HepG2 (cell line): ENCODE results near the gene KIF3C. TPM values are rescaled to one million over a fixed set of nuclear protein-coding genes. Genes with fewer than 3 reads are reported as not detected.

Experiments used
- AGO2 ChIP-seq: fragments of 200-400 bp; formaldehyde crosslinking; optimal IDR thresholded peaks from 2 replicates; pipeline ENCODE3; 2017; ENCODE audit warnings: mild to moderate bottlenecking, low read depth, low read length, moderate library complexity
- CHCHD3 ChIP-seq: sonication (generic); formaldehyde crosslinking; IDR thresholded peaks from 2 replicates; pipeline ENCODE4 v1.8.0; 2022; ENCODE audit warnings: mild to moderate bottlenecking, missing genetic modification reagents, moderate library complexity
- JUN ChIP-seq: sonication (generic); formaldehyde crosslinking; IDR thresholded peaks from 2 replicates; pipeline ENCODE4 v1.4.0; 2020; ENCODE audit warnings: mild to moderate bottlenecking, missing genetic modification reagents
- NFE2L1 ChIP-seq: sonication (generic); formaldehyde crosslinking; IDR thresholded peaks from 2 replicates; pipeline ENCODE4 v1.4.0; 2020; ENCODE audit warnings: missing genetic modification reagents, mild to moderate bottlenecking, borderline replicate concordance
- PHB2 ChIP-seq: fragments of 450-650 bp; IDR thresholded peaks from 2 replicates; pipeline ENCODE4 v1.6.1; 2018; ENCODE audit not compliant: partially characterized antibody
- RFX5 ChIP-seq: IDR thresholded peaks from 2 replicates; pipeline ENCODE4 v1.6.1; 2011; ENCODE audit warnings: low read depth, low read length, improper control_type of control experiment
- RFXAP ChIP-seq: sonication (generic); formaldehyde crosslinking; IDR thresholded peaks from 2 replicates; pipeline ENCODE4 v1.4.0; 2020; ENCODE audit warnings: missing genetic modification reagents, borderline replicate concordance
- RXRA ChIP-seq: sonication (generic); formaldehyde crosslinking; IDR thresholded peaks from 2 replicates; pipeline ENCODE4 v1.5.1; 2020; ENCODE audit warnings: missing genetic modification reagents
- SIX4 ChIP-seq: sonication (generic); formaldehyde crosslinking; IDR thresholded peaks from 2 replicates; pipeline ENCODE4 v1.4.0; 2020; ENCODE audit warnings: missing genetic modification reagents
- SOX13 ChIP-seq, 3 experiments: fragments of 450-650 bp in 1 of 3; sonication (generic) in 1 of 3; formaldehyde crosslinking in 1 of 3; IDR thresholded peaks in 2 of 3; conservative IDR thresholded peaks in 1 of 3; 2 replicates each; pipeline versions ENCODE4 v1.5.0 to v1.6.1; 2016 to 2020; ENCODE audit warnings: antibody characterized with exemption in 1 of 3, mild to moderate bottlenecking in 1 of 3, missing compliant biosample characterization in 1 of 3, missing genetic modification reagents in 1 of 3, moderate library complexity in 1 of 3
- STAG1 ChIP-seq: sonication (generic); formaldehyde crosslinking; IDR thresholded peaks from 2 replicates; pipeline ENCODE4 v1.4.0; 2020; ENCODE audit warnings: missing genetic modification reagents
- ZFP36L1 ChIP-seq: sonication (generic); formaldehyde crosslinking; IDR thresholded peaks from 2 replicates; pipeline ENCODE4 v1.8.0; 2022; ENCODE audit warnings: mild to moderate bottlenecking, missing genetic modification reagents, moderate library complexity
- ZMYM2 ChIP-seq: sonication (generic); formaldehyde crosslinking; IDR thresholded peaks from 2 replicates; pipeline ENCODE4 v1.8.0; 2022; ENCODE audit warnings: mild to moderate bottlenecking, missing genetic modification reagents
- ZNF282 ChIP-seq: fragments of 450-650 bp; IDR thresholded peaks from 2 replicates; pipeline ENCODE4 v1.6.1; 2018; ENCODE audit not compliant: partially characterized antibody
- ZNF558 ChIP-seq: sonication (generic); formaldehyde crosslinking; IDR thresholded peaks from 2 replicates; pipeline ENCODE4 v1.9.0; 2022; ENCODE audit warnings: mild to moderate bottlenecking, missing genetic modification reagents, borderline replicate concordance
- ZNF816 ChIP-seq: sonication (generic); formaldehyde crosslinking; IDR thresholded peaks from 2 replicates; pipeline ENCODE4 v1.8.0; 2022; ENCODE audit warnings: missing genetic modification reagents, mild to moderate bottlenecking, borderline replicate concordance
- ZNF878 ChIP-seq: sonication (generic); formaldehyde crosslinking; IDR thresholded peaks from 2 replicates; pipeline ENCODE4 v1.8.1; 2023; ENCODE audit warnings: mild to moderate bottlenecking, missing genetic modification reagents, moderate library complexity
- polyA plus RNA-seq, 8 experiments: library from polyadenylated mRNA; depleted of rRNA in 3 of 8; stranded (reverse) in 7 of 8; unstranded in 1 of 8; fragments of >200 nt; fragmentation: Illumina TruSeq in 4 of 8; extraction: Trizol in 4 of 8; gene quantifications; 2 replicates each; pipeline versions ENCODE4 v1.2.1 to v1.2.3, GENCODE V29; 2011 to 2016; ENCODE audit warnings: low read depth in 4 of 8, missing spikeins in 1 of 8, mixed read lengths in 1 of 8; ENCODE audit not compliant: insufficient read depth in 1 of 8
- total RNA-seq, 5 experiments: library from RNA; depleted of rRNA; stranded (reverse); fragments of >200 nt; fragmentation: Illumina TruSeq; extraction: Trizol; gene quantifications; 2 replicates each; pipeline ENCODE4 v1.2.3, GENCODE V29; 2016; ENCODE audit warnings: low read depth in 1 of 5
- TF ChIP-seq, protein P1 (sequence below): sonication (generic); formaldehyde crosslinking; IDR thresholded peaks from 2 replicates; pipeline ENCODE4 v1.5.0; 2020; ENCODE audit warnings: mild to moderate bottlenecking, missing genetic modification reagents, borderline replicate concordance
- TF ChIP-seq, protein P2 (sequence below): sonication (generic); formaldehyde crosslinking; IDR thresholded peaks from 2 replicates; pipeline ENCODE4 v1.8.0; 2022; ENCODE audit warnings: missing genetic modification reagents, mild to moderate bottlenecking, inconsistent platforms, borderline replicate concordance
- TF ChIP-seq, protein P3 (sequence below): IDR thresholded peaks from 2 replicates; pipeline ENCODE4 v1.4.0; 2020; ENCODE audit warnings: mild to moderate bottlenecking, missing genetic modification reagents

The KIF3C gene
- total and polyA plus RNA-seq, 2 of the 13 experiments (the other 11 are each of a cell fraction or from before 2014, with no cell fraction given): 3.6 to 4.9 TPM

DNA sequence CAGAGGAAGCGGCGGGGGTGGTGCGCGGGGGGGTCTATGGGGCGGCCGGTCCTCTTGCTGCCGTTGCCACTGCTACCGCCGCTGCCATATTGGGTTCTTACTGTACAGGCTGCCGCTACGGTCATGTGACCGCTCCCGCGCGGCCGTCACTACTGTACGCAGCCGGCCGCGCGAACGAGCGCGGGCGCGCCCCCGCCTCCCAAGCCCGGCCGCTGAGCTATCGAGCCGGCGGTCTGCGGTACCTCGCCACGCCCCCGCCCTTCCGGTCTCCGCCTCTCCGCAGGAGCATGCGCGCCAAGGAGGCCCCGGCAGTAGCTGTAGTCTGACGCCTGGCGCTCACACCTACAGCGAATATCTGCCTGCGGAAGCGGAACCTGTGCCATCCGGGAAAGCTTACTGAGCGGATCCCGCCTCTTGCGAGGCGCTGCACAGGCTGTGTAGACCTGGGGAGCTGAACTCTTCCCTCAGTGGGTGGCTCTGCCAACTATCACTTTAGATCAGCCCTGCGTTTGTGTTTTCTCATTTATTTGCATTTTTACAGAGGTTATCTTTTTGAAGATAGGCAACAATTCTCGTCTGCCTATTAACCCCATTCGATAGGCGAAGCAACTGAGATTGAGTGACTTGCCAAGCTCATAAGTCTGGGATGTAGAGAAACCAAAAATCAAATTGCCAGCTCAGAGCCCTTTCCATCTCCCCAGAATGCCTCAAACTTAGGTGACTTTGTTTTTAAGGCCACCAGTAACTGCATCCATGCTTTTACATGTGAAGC lies 103.8 kb downstream of the KIF3C start, which contains the start of gene ASXL2 (continued):
- TF ChIP-seq, protein P1, sequence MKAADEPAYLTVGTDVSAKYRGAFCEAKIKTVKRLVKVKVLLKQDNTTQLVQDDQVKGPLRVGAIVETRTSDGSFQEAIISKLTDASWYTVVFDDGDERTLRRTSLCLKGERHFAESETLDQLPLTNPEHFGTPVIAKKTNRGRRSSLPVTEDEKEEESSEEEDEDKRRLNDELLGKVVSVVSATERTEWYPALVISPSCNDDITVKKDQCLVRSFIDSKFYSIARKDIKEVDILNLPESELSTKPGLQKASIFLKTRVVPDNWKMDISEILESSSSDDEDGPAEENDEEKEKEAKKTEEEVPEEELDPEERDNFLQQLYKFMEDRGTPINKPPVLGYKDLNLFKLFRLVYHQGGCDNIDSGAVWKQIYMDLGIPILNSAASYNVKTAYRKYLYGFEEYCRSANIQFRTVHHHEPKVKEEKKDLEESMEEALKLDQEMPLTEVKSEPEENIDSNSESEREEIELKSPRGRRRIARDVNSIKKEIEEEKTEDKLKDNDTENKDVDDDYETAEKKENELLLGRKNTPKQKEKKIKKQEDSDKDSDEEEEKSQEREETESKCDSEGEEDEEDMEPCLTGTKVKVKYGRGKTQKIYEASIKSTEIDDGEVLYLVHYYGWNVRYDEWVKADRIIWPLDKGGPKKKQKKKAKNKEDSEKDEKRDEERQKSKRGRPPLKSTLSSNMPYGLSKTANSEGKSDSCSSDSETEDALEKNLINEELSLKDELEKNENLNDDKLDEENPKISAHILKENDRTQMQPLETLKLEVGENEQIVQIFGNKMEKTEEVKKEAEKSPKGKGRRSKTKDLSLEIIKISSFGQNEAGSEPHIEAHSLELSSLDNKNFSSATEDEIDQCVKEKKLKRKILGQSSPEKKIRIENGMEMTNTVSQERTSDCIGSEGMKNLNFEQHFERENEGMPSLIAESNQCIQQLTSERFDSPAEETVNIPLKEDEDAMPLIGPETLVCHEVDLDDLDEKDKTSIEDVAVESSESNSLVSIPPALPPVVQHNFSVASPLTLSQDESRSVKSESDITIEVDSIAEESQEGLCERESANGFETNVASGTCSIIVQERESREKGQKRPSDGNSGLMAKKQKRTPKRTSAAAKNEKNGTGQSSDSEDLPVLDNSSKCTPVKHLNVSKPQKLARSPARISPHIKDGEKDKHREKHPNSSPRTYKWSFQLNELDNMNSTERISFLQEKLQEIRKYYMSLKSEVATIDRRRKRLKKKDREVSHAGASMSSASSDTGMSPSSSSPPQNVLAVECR (CRISPR knock-in tag): peak; percentile 43; the same call in 1 of the 2 replicates
- peak; percentile 91; the same call in 1 of the 2 replicates for TF ChIP-seq RFXAP (CRISPR knock-in tag)
- TF ChIP-seq NFE2L1 (CRISPR knock-in tag): no peak
- TF ChIP-seq RXRA (CRISPR knock-in tag): no peak
- TF ChIP-seq ZNF282: no peak
- no peak for TF ChIP-seq PHB2
- TF ChIP-seq ZNF816: no peak
- no peak for TF ChIP-seq ZNF878 (CRISPR knock-in tag)
- TF ChIP-seq ZMYM2 (CRISPR knock-in tag): no peak
- no peak for TF ChIP-seq AGO2
- no peak for TF ChIP-seq RFX5
- no peak for TF ChIP-seq CHCHD3
- TF ChIP-seq, protein P2, sequence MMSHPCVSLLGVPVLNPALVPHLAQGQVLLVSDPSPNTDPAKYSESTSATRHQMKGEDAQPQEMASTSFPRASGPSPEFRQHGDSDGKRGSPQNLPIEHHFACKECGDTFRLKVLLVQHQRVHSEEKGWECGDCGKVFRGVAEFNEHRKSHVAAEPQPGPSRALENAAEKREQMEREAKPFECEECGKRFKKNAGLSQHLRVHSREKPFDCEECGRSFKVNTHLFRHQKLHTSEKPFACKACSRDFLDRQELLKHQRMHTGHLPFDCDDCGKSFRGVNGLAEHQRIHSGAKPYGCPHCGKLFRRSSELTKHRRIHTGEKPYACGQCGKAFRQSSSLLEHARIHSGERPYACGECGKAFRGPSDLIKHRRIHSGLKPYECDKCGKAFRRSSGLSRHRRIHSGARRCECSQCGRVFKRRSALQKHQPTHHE (CRISPR knock-in tag): no peak; the same call in none of the 2 replicates
- no peak; the same call in 1 of the 2 replicates for TF ChIP-seq JUN (CRISPR knock-in tag)
- peak; percentile 37; the same call in 1 of the 2 replicates for TF ChIP-seq ZFP36L1 (CRISPR knock-in tag)
- TF ChIP-seq ZNF558 (CRISPR knock-in tag): peak; percentile 29; the same call in 1 of the 2 replicates
- TF ChIP-seq, protein P3, sequence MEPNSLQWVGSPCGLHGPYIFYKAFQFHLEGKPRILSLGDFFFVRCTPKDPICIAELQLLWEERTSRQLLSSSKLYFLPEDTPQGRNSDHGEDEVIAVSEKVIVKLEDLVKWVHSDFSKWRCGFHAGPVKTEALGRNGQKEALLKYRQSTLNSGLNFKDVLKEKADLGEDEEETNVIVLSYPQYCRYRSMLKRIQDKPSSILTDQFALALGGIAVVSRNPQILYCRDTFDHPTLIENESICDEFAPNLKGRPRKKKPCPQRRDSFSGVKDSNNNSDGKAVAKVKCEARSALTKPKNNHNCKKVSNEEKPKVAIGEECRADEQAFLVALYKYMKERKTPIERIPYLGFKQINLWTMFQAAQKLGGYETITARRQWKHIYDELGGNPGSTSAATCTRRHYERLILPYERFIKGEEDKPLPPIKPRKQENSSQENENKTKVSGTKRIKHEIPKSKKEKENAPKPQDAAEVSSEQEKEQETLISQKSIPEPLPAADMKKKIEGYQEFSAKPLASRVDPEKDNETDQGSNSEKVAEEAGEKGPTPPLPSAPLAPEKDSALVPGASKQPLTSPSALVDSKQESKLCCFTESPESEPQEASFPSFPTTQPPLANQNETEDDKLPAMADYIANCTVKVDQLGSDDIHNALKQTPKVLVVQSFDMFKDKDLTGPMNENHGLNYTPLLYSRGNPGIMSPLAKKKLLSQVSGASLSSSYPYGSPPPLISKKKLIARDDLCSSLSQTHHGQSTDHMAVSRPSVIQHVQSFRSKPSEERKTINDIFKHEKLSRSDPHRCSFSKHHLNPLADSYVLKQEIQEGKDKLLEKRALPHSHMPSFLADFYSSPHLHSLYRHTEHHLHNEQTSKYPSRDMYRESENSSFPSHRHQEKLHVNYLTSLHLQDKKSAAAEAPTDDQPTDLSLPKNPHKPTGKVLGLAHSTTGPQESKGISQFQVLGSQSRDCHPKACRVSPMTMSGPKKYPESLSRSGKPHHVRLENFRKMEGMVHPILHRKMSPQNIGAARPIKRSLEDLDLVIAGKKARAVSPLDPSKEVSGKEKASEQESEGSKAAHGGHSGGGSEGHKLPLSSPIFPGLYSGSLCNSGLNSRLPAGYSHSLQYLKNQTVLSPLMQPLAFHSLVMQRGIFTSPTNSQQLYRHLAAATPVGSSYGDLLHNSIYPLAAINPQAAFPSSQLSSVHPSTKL (CRISPR knock-in tag): peak; percentile 73
- TF ChIP-seq SOX13 (IDR thresholded peaks at IDR 0.05): no peak
- peak in 1 of 2 experiments; percentile 50; a peak in 1 of 4 replicates for TF ChIP-seq SOX13 (CRISPR knock-in tag; conservative IDR thresholded peaks at IDR 0.05 in 1 of 2, IDR thresholded peaks at IDR 0.05 in 1 of 2)
- no peak for TF ChIP-seq STAG1
- peak; percentile 69; the same call in 1 of the 2 replicates for TF ChIP-seq SIX4 (CRISPR knock-in tag)
